Gastroesophageal sphincter (tissue), 4 donors: ENCODE measurements around the gene SLC44A3. TPM values are rescaled to one million over a fixed set of nuclear protein-coding genes. Genes with fewer than 3 reads are reported as not detected.

ENCODE experiments used
- ATAC-seq: fragments of 150-250 bp; one replicate; pipeline ENCODE4 v1.9.1; 2016; ENCODE audit warnings: mild to moderate bottlenecking, moderate library complexity
- H3K27ac ChIP-seq, 4 donors: fragments of 200-600 bp; sonication (generic) in 3 of 4; 1 replicate in 3 of 4; 2 replicates in 1 of 4; pipeline ENCODE4 v1.5.1; 2016 to 2019
- H3K27me3 ChIP-seq: fragments of 200-600 bp; sonication (generic); one replicate; pipeline ENCODE4 v1.5.1; 2019
- H3K36me3 ChIP-seq, 2 donors: fragments of 200-600 bp; sonication (generic); one replicate each; pipeline ENCODE4 v1.5.1; 2019; ENCODE audit warnings: control low read depth in 1 of 2
- H3K4me1 ChIP-seq, 3 donors: fragments of 200-600 bp; sonication (generic); 1 replicate in 2 of 3; 2 replicates in 1 of 3; pipeline ENCODE4 v1.5.1; 2016 to 2019; ENCODE audit warnings: control low read depth in 2 of 3
- H3K4me3 ChIP-seq, 2 donors: fragments of 200-600 bp; sonication (generic); one replicate each; pipeline ENCODE4 v1.5.1; 2019; ENCODE audit warnings: mild to moderate bottlenecking in 1 of 2, moderate library complexity in 1 of 2
- H3K9me3 ChIP-seq, 3 donors: fragments of 200-600 bp; sonication (generic); one replicate each; pipeline ENCODE4 v1.5.1; 2017 to 2019; ENCODE audit warnings: control low read depth in 2 of 3
- EP300 ChIP-seq: sonication (generic); formaldehyde crosslinking; IDR thresholded peaks from one replicate; pipeline ENCODE4 v1.6.1; 2017; ENCODE audit warnings: antibody characterized with exemption, mild to moderate bottlenecking
- POLR2A ChIP-seq, 2 donors: fragments of 450-650 bp; IDR thresholded peaks; one replicate each; pipeline ENCODE4 v1.6.1; 2017; ENCODE audit warnings: antibody characterized with exemption in 2 of 2, mild to moderate bottlenecking in 2 of 2, moderate library complexity in 1 of 2
- POLR2AphosphoS5 ChIP-seq: sonication (generic); formaldehyde crosslinking; IDR thresholded peaks from one replicate; pipeline ENCODE4 v1.6.1; 2017; ENCODE audit warnings: antibody characterized with exemption
- WGBS, 2 donors: methylation state at CpG; one replicate each; pipeline ENCODE4 v1.1.5; 2018; ENCODE audit warnings: low coverage in 1 of 2; 5-methylcytosine and 5-hydroxymethylcytosine counted together
- total RNA-seq, 4 donors: library from RNA; depleted of rRNA; stranded (reverse); fragments of >200 nt; gene quantifications; one replicate each; pipeline ENCODE4 v1.1.0, GENCODE V29; 2016
- TF ChIP-seq, protein P1 (sequence below), 4 experiments: fragments of 200-600 bp in 2 of 4; fragments of 450-650 bp in 2 of 4; sonication (generic) in 1 of 4; IDR thresholded peaks; one replicate each; pipeline ENCODE4 v1.5.1; 2017 to 2019; ENCODE audit warnings: antibody characterized with exemption in 4 of 4, mild to moderate bottlenecking in 2 of 4, moderate library complexity in 2 of 4

SLC44A3 gene
- total RNA-seq, 4 donors from 2014 or later = 0.47 to 3.9 (median 1.2) TPM

DNA sequence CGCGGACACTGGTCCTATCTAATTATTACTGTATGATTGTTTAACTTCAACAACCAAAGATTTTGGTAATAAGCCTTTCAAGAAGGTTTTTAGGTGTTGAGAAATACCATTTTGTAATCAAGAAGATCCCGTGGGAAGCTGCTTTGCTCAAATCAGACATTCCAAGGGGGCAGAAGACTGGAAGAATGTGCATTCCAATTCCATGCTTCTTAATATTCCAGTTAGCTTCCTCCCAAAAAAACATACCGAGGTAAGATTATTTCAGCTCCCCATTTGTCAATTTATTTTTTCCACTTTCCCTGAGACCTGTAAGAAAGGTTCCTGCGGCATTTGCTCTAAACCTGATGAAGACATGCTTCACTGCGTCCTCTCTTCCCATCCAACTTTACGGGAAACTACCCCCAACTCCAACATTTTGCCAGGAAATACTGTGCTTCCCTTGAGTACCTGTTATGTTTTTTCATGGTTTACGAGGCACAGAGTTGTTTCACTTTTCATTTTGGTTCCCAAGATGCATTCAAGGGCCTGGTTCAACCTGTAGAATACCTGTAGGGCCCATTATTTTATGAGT, 102.7 kb downstream of the SLC44A3 start:
- Histone ChIP-seq H3K4me1 (peaks cover 21 to 79% (median 38%) of the 10 kb centered on the region in 3 donors), H3K27me3 (no peaks in the 10 kb centered on the region), H3K27ac (peak overlapping the region; percentile 9 to 100 (median 84)), H3K9me3 (no peaks in the 10 kb centered on the region), H3K4me3 (peak overlapping the region in 1 of 2 donors; percentile 92), H3K36me3 (no peaks in the 10 kb centered on the region)
- WGBS, 2 donors = 41 to 47% methylated on average over 8 of the region's 8 CpGs
- no peak for ATAC-seq
- TF ChIP-seq EP300 (no peak), POLR2AphosphoS5 (peak; percentile 50)

DNA sequence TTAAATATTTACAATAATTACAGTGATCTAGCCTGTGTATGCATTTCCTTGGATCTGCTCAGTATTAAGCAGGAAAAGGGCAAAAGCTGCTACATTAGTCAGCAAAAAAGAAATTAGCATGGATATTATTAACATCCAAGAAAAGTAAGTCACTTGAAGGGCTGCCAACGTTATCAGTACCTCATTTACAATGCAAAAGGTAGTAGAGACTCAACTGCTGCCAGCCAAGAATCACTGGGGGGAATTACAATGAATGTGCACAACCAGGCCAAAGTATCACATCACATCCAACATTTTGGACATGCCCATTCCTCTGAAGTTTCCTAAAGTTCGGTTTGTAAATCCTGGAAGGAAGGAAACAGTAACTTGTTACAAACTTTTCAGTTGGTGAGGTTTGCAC, 104.8 kb downstream of the SLC44A3 start:
- ATAC-seq = no peak
- Histone ChIP-seq H3K27me3 (no peaks in the 10 kb centered on the region), H3K36me3 (no peaks in the 10 kb centered on the region), H3K27ac (peak overlapping the region; percentile 93 to 100 (median 97)), H3K9me3 (no peaks in the 10 kb centered on the region), H3K4me3 (peak overlapping the region; percentile 68 to 92), H3K4me1 (peaks cover 15 to 79% (median 29%) of the 10 kb centered on the region in 3 donors)
- TF ChIP-seq POLR2AphosphoS5 = peak; percentile 39
- TF ChIP-seq POLR2A (IDR thresholded peaks at IDR 0.05) = no peak
- WGBS, 2 donors = 0% methylated on average over 2 of the region's 2 CpGs

DNA sequence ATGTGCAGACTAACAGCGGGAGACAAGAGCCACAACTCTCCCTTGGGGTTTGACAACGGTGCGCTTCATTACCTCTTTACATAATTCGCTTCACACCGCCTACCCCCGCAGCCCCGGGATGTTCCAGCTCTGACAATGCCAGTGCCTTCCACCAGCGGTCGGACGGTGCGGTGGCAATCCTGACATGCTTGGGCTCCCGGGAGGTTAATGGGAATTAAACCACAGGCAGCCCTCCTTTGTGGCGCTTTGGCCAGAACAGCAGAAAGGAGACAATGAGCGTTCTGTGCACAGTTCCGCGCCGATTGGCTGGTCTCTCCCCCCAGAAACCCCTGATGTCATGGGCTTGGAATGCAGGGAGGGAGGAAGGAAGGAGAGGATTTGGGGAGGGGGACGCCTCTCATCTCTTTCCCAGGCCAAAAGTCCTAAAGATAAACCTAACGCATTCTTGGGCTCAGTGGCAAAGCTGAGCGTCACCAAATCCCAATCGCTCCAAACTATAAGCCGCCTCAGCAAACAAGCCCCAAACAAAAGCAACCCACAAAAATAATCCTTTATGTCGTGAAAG, 105.5 kb downstream of the SLC44A3 start:
- Histone ChIP-seq H3K36me3 (no peaks in the 10 kb centered on the region), H3K4me3 (peak overlapping the region; percentile 68 to 92), H3K9me3 (no peaks in the 10 kb centered on the region), H3K27me3 (no peaks in the 10 kb centered on the region), H3K27ac (peak overlapping the region; percentile 93 to 100 (median 97)), H3K4me1 (peaks cover 13 to 79% (median 28%) of the 10 kb centered on the region in 3 donors)
- TF ChIP-seq EP300 = no peak
- TF ChIP-seq, protein P1, sequence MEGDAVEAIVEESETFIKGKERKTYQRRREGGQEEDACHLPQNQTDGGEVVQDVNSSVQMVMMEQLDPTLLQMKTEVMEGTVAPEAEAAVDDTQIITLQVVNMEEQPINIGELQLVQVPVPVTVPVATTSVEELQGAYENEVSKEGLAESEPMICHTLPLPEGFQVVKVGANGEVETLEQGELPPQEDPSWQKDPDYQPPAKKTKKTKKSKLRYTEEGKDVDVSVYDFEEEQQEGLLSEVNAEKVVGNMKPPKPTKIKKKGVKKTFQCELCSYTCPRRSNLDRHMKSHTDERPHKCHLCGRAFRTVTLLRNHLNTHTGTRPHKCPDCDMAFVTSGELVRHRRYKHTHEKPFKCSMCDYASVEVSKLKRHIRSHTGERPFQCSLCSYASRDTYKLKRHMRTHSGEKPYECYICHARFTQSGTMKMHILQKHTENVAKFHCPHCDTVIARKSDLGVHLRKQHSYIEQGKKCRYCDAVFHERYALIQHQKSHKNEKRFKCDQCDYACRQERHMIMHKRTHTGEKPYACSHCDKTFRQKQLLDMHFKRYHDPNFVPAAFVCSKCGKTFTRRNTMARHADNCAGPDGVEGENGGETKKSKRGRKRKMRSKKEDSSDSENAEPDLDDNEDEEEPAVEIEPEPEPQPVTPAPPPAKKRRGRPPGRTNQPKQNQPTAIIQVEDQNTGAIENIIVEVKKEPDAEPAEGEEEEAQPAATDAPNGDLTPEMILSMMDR (IDR thresholded peaks at IDR 0.05) = peak in 2 of 4 experiments; percentile 24 to 54
- TF ChIP-seq POLR2AphosphoS5 = peak; percentile 83
- TF ChIP-seq POLR2A (IDR thresholded peaks at IDR 0.05) = peak; percentile 27 to 54
- peak; percentile 26 for ATAC-seq
- WGBS, 2 donors = 1% methylated on average over 13 to 15 of the region's 23 CpGs

DNA sequence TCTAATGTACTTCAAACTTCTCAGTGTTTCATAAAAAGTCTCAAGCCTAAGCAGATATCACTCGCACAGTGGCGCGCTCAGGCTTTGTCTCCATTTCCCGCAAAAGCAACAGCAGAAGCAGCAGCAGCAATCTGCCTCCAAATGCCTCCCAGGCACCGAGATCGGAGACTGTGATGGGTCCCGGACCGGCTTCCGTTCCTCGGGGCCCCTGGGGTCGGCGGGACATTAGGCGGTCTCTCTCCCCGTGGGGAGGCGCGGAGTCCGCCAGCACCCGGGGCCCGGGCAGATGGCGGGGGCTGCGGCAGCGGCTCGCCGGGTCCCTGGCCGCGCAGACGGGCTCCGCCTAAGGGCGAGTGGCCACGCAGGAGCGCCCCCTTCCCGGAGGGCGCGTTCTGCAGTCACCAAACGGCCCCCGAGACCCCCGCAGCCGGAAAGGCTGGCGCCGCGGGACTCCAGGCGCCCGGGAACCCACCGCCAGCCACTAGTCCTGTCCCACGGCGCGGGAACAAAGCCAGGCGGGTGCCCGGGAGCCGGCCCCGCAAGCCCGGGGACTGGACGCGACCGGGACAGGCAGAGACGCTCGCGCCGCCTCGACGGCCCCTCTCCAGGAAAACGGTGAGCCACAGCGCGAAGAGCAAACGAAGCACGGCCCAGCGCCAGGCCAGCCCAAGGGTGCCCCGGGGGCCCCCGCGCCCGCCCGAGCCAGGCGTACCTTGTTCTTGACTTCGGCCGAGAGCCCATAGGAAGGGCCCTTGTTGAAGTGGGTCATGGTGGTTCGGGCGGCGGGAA, 106.2 kb downstream of the SLC44A3 start:
- peak overlapping the region; percentile 93 to 100 (median 97) for H3K27ac ChIP-seq
- no peaks in the 10 kb centered on the region for H3K36me3 ChIP-seq
- H3K4me3 ChIP-seq = peak overlapping the region; percentile 68 to 92
- H3K27me3 ChIP-seq = no peaks in the 10 kb centered on the region
- ATAC-seq = peak; percentile 56
- WGBS, 2 donors = no CpG with 5 or more reads among the region's 78 CpGs
- TF ChIP-seq EP300 (no peak), POLR2A (IDR thresholded peaks at IDR 0.05) (peak; percentile 39 to 58), POLR2AphosphoS5 (no peak)
- TF ChIP-seq, protein P1 (IDR thresholded peaks at IDR 0.05) = peak in 3 of 4 experiments; percentile 56 to 76 (median 67)
- no peaks in the 10 kb centered on the region for H3K9me3 ChIP-seq
- peaks cover 13 to 77% (median 28%) of the 10 kb centered on the region in 3 donors for H3K4me1 ChIP-seq

DNA sequence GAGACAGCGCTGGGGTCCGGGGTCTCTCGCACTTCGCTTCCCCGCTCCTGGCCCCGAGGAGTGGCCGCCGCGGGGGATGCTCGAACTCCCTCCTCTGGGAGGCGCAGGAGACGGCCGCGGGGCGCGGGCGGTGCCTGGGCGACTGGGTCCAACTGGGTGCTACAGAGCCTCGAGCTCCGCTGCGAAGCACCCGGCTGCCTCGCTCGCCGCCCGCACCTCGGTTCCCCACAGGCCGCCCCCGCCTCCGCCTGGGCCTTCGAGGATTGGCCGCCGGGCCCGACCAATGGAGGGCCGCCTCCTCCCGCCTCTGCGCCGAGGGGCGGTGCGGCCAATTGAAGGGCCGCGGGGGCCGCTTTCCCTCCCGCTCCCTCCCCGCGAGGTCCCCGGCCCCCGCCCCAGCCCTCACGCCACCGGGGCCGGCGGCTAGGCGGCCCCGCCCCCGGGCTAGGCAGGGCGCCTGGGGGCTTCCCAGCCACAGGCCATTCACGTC, 106.8 kb downstream of the SLC44A3 start, which contains the start of gene CNN3:
Gene CNN3, minus strand, starts transcription at position 196 of the 490 bp plus-strand sequence. CDS start 216 bp downstream, outside the sequence.
- WGBS, 2 donors = no CpG with 5 or more reads among the region's 57 CpGs
- Histone ChIP-seq H3K27ac (peak within 1 kb of the TSS; percentile 93 to 100 (median 97)), H3K9me3 (no peaks in the 10 kb centered on the region), H3K4me1 (peaks cover 13 to 70% (median 25%) of the 10 kb centered on the region in 3 donors), H3K27me3 (no peaks in the 10 kb centered on the region), H3K4me3 (peak within 1 kb of the TSS; percentile 68 to 92), H3K36me3 (peaks cover 0 to 3% of the 10 kb centered on the region in 2 donors)
- TF ChIP-seq POLR2A (IDR thresholded peaks at IDR 0.05) (peak; percentile 98 to 99), POLR2AphosphoS5 (peak; percentile 99), EP300 (no peak)
- TF ChIP-seq, protein P1 (IDR thresholded peaks at IDR 0.05) = peak in 1 of 4 experiments; percentile 16
- peak; percentile 95 for ATAC-seq
